GM19351 (cell line): Measurements from ENCODE around the gene CAMTA1.

Source experiments
- ATAC-seq: cut with Tn5 transposase; IDR thresholded peaks from one replicate; pipeline ENCODE4 v1.9.1; 2021; ENCODE audit warnings: mild to moderate bottlenecking, moderate library complexity; ENCODE audit not compliant: unreplicated experiment

The CAMTA1 gene

GRCh38 chr1:7432900-7433380 lies 647.7 kb downstream of the CAMTA1 start:
- ATAC-seq = no peak

DNA sequence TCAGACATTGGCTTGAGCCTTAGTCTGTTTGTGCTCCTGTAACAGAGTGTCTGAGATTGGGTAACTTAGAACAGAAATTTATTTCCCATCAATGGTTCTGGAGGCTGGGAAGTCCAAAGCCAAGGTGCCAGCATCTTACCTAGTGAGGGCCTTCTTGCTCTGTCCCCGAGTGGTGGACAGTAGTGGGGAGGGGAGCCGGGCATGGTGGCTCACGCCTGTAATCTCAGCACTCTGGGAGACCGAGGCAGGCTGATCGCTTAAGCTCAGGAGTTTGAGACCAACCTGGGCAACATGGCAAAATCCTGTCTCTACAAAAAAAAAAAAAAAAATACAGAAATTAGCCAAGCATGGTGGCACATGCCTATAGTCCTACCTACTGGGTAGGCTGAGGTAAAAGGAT lies 649.3 kb downstream of the CAMTA1 start:
- ATAC-seq = no peak

DNA sequence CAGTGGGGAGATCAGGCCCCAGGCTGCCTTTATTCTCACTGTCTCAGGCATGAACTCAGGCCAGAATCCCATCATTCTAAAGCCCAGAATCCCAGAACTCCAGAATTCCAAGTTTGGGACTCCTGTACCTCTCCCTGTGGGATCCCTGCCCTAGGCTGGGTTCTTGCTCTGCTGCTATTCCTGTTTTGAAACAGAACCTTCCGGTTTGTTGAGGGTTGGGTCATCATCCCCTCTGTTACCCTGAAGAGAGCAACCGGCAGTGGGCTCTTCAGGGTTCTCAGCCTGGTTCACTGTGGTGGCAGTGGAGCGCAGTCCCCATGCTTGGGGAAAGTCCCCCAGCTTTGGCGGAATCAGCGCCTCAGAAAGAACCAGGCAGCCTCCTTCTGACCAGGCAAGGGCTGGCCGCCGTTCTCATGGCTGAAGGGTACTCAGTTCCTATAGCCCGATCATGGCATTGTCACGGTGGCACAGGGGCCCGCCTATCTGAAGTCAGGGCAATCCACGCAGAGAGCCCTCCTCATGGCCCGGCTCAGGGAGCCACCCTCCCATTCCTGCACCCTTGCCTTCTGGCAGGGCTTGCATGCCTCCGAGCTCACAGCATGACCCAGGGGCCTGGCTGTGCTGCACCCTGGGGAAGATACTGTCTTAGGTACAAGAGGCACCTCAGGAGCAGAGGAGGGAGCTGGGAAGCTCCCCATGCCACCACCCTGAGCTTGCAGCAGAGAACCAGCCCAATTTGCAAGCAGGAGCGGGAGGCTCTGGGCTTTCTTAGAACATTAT lies 650.2 kb downstream of the CAMTA1 start:
- no peak for ATAC-seq

GRCh38 chr1:7436056-7437005 lies 651.1 kb downstream of the CAMTA1 start:
- no peak for ATAC-seq

DNA sequence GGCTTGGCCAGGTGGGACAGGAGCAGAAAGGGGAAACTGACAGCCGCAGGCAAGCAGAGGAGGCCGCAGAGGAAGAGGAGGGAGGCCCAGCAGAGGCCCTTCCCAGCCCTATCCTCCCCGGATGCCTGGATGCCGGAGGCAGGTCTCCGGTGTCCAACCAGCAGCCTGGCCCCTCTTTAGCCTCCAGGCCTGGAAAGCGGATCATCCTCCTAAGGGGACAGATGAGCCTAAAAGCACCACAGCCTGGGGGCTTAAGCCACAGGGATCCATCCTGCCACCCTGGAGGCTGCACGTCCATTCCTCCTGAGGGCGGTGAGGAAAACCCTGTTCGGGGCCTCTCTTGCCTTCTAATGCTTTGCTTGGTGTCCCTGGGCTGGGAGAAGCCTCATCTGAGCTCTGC lies 651.8 kb downstream of the CAMTA1 start:
- ATAC-seq = no peak

DNA sequence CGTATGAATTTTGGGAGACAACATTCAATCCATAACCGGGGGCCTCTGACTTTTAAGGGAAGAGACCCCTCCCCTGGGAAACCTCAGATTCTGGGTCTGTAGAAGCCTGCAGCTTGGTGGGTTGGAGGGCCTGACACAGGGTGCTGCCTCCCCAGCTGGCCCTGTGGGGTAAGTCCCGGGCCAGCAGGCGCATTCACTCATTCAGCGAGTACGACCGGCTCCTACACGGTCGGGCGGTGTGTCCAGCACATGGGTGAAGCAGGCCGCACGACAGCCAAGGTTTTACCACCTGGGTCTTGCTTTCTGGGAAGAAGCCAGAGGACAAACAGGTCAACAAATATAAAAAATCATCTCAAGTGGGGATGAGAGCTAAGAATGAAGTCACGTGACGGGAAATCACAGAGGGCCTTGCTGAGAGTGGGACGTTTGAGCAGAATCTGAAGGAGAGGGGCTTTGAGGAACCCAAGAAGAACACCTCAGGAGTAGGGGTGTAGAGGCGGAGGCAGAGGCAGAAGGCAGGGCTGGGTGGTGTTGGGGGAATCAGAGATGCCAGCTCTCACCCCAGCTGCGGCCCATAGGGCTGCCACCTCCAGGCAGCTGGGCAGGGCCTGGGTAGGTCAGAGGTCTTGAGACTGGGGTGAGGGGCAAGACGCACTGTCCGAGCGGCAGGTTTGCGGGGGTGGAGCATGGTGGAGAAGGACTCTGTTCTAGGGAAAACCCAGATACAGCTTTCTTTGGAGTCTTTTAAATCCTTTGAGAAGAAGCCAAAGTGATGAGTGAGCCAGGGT lies 652.5 kb downstream of the CAMTA1 start:
- ATAC-seq = no peak

DNA sequence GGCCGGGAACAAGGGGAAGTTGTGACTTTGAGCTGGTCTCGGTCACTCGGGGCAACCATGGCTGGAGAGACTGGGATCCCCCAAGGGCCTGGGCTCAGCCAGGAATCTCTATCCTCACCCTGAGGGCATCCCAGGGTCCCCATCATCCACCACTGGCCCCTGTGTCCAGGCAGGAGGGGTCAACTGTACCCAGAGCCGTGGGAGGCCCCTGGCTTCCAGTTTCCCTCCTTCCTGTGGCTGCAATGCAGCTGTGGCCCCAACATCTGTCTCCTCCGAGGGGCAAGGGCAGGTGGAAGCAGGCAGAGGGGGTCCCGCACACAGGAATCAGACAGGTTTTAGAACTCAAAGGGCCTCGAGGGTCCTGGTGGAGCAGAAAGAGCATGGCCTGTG lies 653.1 kb downstream of the CAMTA1 start:
- no peak for ATAC-seq

- no peak for ATAC-seq
Observed at GRCh38 chr1:7438921-7439655, 653.8 kb downstream of the CAMTA1 start.

DNA sequence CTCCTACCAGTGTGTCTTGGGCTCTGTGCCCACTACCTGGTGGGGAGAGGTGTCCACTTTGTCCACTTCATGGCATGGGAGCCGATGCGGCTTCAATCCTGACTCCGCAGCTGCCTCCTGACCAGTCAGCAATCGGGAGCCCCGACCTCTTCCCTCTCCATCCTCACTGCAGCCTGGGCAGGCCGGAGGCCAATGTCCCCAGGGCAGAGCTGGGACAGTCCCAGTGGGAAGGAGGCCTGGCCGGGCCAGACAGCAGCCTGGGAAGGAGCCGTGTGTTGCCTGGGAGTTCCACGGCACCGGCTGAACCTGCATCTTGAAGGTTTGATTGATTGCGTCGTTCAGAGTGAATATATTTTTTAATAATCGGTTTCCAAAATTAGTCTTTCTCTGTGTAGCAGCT lies 654.9 kb downstream of the CAMTA1 start:
- ATAC-seq = no peak

- no peak for ATAC-seq
Observed at GRCh38 chr1:7441143-7441841, 656.0 kb downstream of the CAMTA1 start.

DNA sequence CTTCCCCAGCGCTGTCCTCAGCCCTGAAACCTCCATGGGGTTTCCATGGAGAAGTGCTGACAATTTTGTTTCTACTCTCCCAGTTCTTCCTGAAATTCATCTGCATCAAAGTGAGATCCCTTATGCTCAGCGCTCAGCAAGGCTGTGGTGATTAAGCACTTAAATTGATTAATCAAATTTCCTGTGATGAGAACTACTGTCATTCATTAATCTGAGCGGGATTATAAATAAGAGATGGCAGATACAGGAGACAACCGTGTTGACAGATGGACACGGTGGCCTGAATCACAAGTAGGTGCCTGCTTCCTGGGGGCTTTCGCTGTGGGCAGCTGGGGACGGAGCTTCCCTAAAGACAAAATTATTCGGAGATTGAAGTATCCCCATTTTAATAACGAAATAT lies 656.8 kb downstream of the CAMTA1 start:
- ATAC-seq = no peak

DNA sequence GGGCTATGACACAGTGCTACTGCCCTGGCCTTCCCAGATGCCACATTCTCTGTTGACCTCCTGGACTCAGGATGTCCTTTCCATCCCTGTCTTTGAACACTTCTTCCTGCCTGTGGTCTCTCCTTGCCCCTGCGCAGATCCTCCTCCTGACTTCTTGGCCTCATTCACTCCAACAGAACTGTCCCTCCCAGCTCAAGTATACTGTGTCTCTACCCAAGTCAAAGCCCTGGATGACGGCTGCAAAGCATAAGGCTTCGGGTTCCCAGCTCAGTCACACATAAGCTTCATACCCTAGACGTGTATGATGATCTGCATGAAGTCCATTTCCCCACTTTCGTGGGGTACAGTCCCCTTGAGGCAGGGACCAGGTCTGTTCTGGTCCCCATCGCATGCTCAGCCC lies 657.7 kb downstream of the CAMTA1 start:
- no peak for ATAC-seq

GRCh38 chr1:7444363-7444762 lies 659.1 kb downstream of the CAMTA1 start:
- ATAC-seq = no peak

DNA sequence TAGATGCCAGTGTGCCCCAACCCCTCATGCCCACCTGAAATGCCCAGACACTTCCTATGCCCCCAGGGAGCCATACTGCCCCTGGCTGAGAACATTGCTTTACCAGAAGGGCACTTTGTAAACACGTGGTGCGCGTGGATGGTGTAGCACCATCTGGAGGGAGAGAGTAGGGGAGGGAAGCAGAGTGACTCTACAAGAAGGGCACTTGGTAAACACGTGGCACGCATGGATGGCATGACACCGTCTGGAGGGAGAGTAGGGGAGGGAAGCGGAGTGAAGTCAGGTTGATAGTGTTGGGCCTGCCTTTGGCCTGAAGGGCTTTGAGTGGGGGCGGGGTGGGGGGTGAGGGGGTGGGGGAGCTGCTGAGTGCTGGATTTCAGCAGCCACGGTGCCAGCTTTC lies 661.8 kb downstream of the CAMTA1 start:
- ATAC-seq = no peak

GRCh38 chr1:7447736-7448135 lies 662.5 kb downstream of the CAMTA1 start:
- no peak for ATAC-seq

DNA sequence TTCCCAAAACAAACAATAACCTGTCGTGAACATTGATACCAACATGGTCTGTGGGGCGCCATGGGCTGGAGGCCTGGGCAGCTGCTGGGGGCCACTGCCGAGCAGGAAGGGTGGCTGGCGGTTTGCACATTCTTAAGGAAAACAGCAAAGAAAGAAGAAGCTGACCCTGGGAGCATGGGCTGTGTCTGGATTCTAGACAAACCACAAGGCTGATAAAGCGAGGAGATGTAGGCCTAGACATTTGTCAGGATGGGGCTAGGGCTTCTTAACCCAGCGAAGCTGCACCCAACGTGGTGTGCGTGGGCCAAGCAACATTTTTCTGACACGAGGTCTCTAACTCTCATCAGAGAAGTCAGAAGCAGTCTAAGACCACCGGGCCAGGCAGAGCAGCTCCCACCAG lies 663.7 kb downstream of the CAMTA1 start:
- no peak for ATAC-seq

DNA sequence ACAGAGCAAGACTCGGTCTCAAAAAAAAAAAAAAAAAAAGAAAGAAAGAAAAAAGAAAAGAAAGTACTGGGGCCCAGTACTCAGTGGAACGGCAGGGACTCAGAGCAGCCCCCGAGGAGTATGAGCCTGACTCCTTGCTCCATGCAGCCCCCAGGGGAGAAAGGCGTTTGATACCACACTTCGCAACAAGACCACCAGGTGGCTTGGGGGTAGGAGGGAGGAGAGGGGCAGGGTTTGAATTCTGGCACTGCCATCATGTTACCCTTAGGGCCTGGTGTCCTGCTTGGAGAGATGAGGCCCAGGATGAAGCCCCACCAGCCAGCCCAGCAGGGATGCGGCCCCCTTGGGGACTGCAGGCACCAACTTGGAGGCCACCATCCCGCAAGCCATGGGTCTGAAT lies 664.5 kb downstream of the CAMTA1 start:
- ATAC-seq = no peak

DNA sequence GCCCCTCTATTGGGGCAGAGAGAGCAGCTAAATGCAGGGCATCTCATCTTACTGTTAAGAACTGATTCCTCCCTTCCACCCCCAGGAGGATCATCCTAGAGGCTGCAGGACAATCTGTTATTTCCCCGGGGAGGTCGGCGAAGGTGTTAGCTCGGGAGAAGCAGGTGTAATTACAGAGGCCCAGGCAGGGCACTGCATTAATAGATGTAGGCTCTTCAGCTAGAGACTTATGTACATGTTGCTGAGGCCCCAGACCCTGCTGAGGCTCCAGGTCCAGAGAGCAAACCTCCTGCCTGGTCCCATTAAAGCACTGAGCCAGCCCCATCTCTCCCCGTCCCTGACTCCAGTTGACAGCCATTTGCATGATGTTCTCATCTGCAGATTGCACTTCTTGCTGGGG lies 665.6 kb downstream of the CAMTA1 start:
- ATAC-seq = no peak

DNA sequence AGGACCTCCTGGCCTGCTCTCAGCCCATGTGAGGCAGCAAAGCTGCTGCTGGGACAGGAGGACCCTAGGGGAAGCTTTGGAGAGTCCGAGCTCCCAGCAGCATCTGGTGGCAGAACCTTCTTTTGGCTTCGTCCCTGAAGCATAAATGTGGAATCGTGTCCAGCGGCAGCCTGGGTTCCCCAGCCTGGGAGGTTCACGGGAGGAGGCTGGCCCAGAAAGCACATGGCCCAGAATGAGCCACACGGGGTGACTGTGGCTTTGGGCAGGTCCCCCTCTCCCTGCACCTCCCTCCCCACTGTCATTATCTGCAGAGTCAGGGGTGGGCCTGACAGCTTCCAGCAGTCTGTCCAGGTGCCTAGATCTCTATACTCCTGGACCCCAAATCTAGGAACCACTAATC lies 667.8 kb downstream of the CAMTA1 start:
- ATAC-seq = no peak
